ENCODE measurements around the gene MSRB1.
"Not testable (repeated sequence)": the region's sequence is repeated elsewhere in the genome, so short reads cannot be mapped to it uniquely, and the experiment has no call there.

MSRB1 gene

GRCh38 chr16:1915732-1916639 is 27.0 kb downstream of the MSRB1 start:
- no peak for DNase-seq (ENCODE audit: low spot score)

- no peak for DNase-seq (ENCODE audit: low spot score)
Measured at GRCh38 chr16:1914988-1915387, 28.0 kb downstream of the MSRB1 start.

- no peak for DNase-seq (ENCODE audit: low spot score)
Measured at GRCh38 chr16:1914084-1914608, 28.9 kb downstream of the MSRB1 start.

- DNase-seq (ENCODE audit: low spot score) = no peak
Measured at GRCh38 chr16:1913327-1914083, 29.5 kb downstream of the MSRB1 start.

GRCh38 chr16:1912215-1912543 is 30.8 kb downstream of the MSRB1 start:
- no peak for DNase-seq (ENCODE audit: low spot score)

GRCh38 chr16:1911467-1912214 is 31.4 kb downstream of the MSRB1 start:
- peak; percentile 14 for DNase-seq (ENCODE audit: low spot score)

GRCh38 chr16:1909561-1910231 is 33.3 kb downstream of the MSRB1 start:
- DNase-seq (ENCODE audit: low spot score) = peak; percentile 41

GRCh38 chr16:1908983-1909382 is 34.0 kb downstream of the MSRB1 start:
- peak; percentile 15 for DNase-seq (ENCODE audit: low spot score)

GRCh38 chr16:1908184-1908583 is 34.8 kb downstream of the MSRB1 start:
- peak; percentile 25 for DNase-seq (ENCODE audit: low spot score)

GRCh38 chr16:1907226-1907860 is 35.7 kb downstream of the MSRB1 start:
- peak; percentile 26 for DNase-seq (ENCODE audit: low spot score)

GRCh38 chr16:1906846-1907165 is 36.2 kb downstream of the MSRB1 start:
- peak; percentile 5 for DNase-seq (ENCODE audit: low spot score)

- DNase-seq (ENCODE audit: low spot score) = peak; percentile 35
Measured at GRCh38 chr16:1906055-1906845, 36.7 kb downstream of the MSRB1 start.

GRCh38 chr16:1903845-1904840 is 38.9 kb downstream of the MSRB1 start:
- DNase-seq (ENCODE audit: low spot score) = no peak

GRCh38 chr16:1903220-1903574 is 39.8 kb downstream of the MSRB1 start:
- no peak for DNase-seq (ENCODE audit: low spot score)

GRCh38 chr16:1902547-1903219 is 40.3 kb downstream of the MSRB1 start:
- DNase-seq (ENCODE audit: low spot score) = peak; percentile 6

- no peak for DNase-seq (ENCODE audit: low spot score)
Measured at GRCh38 chr16:1900452-1900774, 42.6 kb downstream of the MSRB1 start.

- DNase-seq (ENCODE audit: low spot score) = peak; percentile 5
Measured at GRCh38 chr16:1899641-1900451, 43.2 kb downstream of the MSRB1 start.

GRCh38 chr16:1897692-1898091 is 45.3 kb downstream of the MSRB1 start:
- DNase-seq (ENCODE audit: low spot score) = not testable (repeated sequence)
